Stimulated activated naive B cell treated with anti-CD40 and anti-IgM and Interleukin-4, amounts not matched to agents 10 μg/mL and 1 μg/mL and 100 μg/mL, for 72 hours (primary cell): ENCODE data around the gene AHNAK.

Experiments used
- ATAC-seq, 2 donors: fragments of 150-1000 bp; cut with Tn5 transposase; replicated peaks; 2 replicates each; pipeline ENCODE4 v1.10.0; 2021; ENCODE audit warnings: moderate library complexity in 1 of 2
- DNase-seq: peaks from one replicate; pipeline ENCODE4 v3.0.0; 2021
- H3K27ac Mint-ChIP-seq: one replicate; pipeline ENCODE4 v1.8.0; 2022; ENCODE audit warnings: mild to moderate bottlenecking, mixed read lengths
- H3K27me3 Mint-ChIP-seq, 2 donors: one replicate each; pipeline ENCODE4 v1.8.0; 2022; ENCODE audit warnings: mixed read lengths in 2 of 2
- H3K36me3 Mint-ChIP-seq, 2 donors: one replicate each; pipeline ENCODE4 v1.8.0; 2022; ENCODE audit warnings: mixed read lengths in 2 of 2, mild to moderate bottlenecking in 1 of 2
- H3K4me1 Mint-ChIP-seq, 2 donors: one replicate each; pipeline ENCODE4 v1.8.0; 2022; ENCODE audit warnings: mixed read lengths in 2 of 2, mild to moderate bottlenecking in 1 of 2
- H3K4me3 Mint-ChIP-seq, 2 donors: one replicate each; pipeline ENCODE4 v1.8.0; 2022; ENCODE audit warnings: mild to moderate bottlenecking in 2 of 2, mixed read lengths in 2 of 2, moderate library complexity in 1 of 2
- H3K9me3 Mint-ChIP-seq, 2 donors: one replicate each; pipeline ENCODE4 v1.8.0; 2022; ENCODE audit warnings: mixed read lengths in 2 of 2, mild to moderate bottlenecking in 1 of 2

AHNAK gene

GRCh38 chr11:62497132-62497801 is 49.3 kb downstream of the AHNAK start:
- H3K9me3 Mint-ChIP-seq, result no peaks in the 10 kb centered on the region
- DNase-seq (no peak), ATAC-seq (peak; percentile 54 to 59)
- peaks cover 4% of the 10 kb centered on the region in 2 donors for H3K4me1 Mint-ChIP-seq
- no peak overlapping the region for H3K4me3 Mint-ChIP-seq
- no peaks in the 10 kb centered on the region for H3K36me3 Mint-ChIP-seq
- no peak overlapping the region for H3K27ac Mint-ChIP-seq
- peaks cover 10 to 18% of the 10 kb centered on the region in 2 donors for H3K27me3 Mint-ChIP-seq

- H3K27ac Mint-ChIP-seq, result no peak overlapping the region
- H3K27me3 Mint-ChIP-seq, result peaks cover 4 to 15% of the 10 kb centered on the region in 2 donors
- no peak for ATAC-seq
- no peak for DNase-seq
- H3K9me3 Mint-ChIP-seq, result no peaks in the 10 kb centered on the region
- no peaks in the 10 kb centered on the region for H3K36me3 Mint-ChIP-seq
- H3K4me1 Mint-ChIP-seq, result peaks cover 4% of the 10 kb centered on the region in 2 donors
- no peak overlapping the region for H3K4me3 Mint-ChIP-seq
These were observed 49.9 kb downstream of the AHNAK start for GRCh38 chr11:62496676-62497075.

DNA sequence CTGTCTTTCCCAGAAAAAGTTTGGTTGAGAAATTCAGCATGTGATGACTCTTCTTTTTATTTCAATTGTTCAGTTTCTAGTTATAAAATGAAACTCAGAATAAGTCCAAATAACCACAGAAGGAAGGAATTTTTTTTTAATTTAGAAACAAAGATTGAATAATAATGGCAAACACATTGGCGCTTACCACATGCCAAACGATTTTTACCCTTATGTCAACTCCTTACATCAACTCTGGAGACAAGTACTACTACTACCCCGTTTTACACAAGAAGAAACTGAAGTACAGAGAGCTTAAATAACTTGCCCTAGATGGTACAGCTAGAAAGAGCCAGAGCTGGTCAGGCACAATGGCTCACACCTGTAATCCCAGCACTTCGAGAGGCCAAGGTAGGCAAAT is 52.4 kb downstream of the AHNAK start:
- DNase-seq (no peak), ATAC-seq (no peak)
- Mint-ChIP-seq H3K4me1 (peaks cover 2 to 4% of the 10 kb centered on the region in 2 donors), H3K36me3 (peaks cover 3 to 8% of the 10 kb centered on the region in 2 donors), H3K27ac (no peak overlapping the region), H3K9me3 (no peaks in the 10 kb centered on the region), H3K4me3 (no peak overlapping the region), H3K27me3 (peaks cover 12% of the 10 kb centered on the region in 2 donors)

- Mint-ChIP-seq H3K36me3 (peaks cover 3 to 8% of the 10 kb centered on the region in 2 donors), H3K4me3 (no peak overlapping the region), H3K27ac (no peak overlapping the region), H3K27me3 (peaks cover 12 to 16% of the 10 kb centered on the region in 2 donors), H3K9me3 (no peaks in the 10 kb centered on the region), H3K4me1 (peaks cover 0 to 4% of the 10 kb centered on the region in 2 donors)
- ATAC-seq (no peak), DNase-seq (no peak)
These were observed 52.8 kb downstream of the AHNAK start for GRCh38 chr11:62493801-62494200.

- peaks cover 12 to 20% of the 10 kb centered on the region in 2 donors for H3K27me3 Mint-ChIP-seq
- DNase-seq (no peak), ATAC-seq (no peak)
- H3K9me3 Mint-ChIP-seq, result no peaks in the 10 kb centered on the region
- H3K4me3 Mint-ChIP-seq, result no peak overlapping the region
- H3K36me3 Mint-ChIP-seq, result peaks cover 3 to 11% of the 10 kb centered on the region in 2 donors
- H3K27ac Mint-ChIP-seq, result no peak overlapping the region
- H3K4me1 Mint-ChIP-seq, result peaks cover 0 to 9% of the 10 kb centered on the region in 2 donors
These were observed 54.0 kb downstream of the AHNAK start for GRCh38 chr11:62492586-62492985.

DNA sequence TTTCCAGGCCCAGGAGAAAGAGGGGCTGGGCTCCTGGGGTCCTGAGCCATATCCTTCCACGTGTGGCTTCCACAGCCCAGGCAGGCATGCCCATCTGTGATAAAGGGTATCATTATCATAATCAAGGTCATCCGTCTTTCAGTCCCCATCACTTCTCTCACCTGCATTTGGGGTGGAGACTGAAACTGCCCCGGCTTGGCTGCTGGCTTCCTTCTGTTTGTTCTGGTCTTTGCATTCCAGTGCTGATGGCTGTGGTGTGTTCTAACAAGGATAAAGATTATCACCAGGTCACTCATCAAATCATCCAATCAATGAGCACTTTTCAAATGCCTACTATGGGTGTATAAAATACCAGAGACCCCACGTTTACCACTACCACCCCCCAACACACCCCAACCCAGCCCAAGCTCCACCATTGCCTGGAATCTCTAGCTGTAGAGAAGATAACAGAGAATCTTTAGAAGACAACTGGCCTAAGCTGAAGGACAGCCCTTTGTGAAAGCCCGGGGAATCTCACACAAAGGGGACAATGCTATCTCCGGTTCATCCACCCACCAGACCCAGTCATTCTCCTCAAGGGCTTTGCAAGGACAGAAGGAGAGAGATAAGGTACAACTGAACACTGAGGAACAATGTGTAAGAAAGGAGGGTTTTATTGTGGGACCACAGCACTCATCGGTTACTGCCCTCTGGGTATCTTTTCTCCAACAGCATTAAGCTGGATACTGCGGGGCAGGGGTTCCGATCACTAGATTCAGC is 54.9 kb downstream of the AHNAK start:
- no peak for ATAC-seq
- H3K9me3 Mint-ChIP-seq, result no peaks in the 10 kb centered on the region
- no peak overlapping the region for H3K4me3 Mint-ChIP-seq
- peaks cover 0 to 5% of the 10 kb centered on the region in 2 donors for H3K4me1 Mint-ChIP-seq
- no peak overlapping the region for H3K27ac Mint-ChIP-seq
- no peak for DNase-seq
- H3K36me3 Mint-ChIP-seq, result peaks cover 3 to 11% of the 10 kb centered on the region in 2 donors
- peaks cover 15 to 20% of the 10 kb centered on the region in 2 donors for H3K27me3 Mint-ChIP-seq

DNA sequence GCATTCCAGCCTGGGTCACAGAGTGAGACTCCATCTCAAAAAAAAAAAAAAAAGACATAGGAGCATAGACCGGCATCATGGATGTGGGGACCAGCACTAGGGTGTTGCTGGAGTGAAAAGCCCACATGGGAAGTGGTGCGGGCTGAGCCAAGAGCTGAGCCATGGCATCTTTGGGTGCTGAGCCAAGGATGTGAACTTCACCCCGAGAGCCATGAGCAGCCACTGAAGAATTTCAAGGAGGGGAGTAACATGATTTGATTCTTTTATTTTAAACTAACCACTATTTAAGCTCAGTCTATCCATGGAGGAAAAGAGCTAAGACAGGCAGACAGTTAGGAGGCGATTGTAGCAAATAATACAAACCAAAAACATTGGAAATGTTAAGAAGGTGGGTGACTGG is 57.4 kb downstream of the AHNAK start:
- H3K27me3 Mint-ChIP-seq, result peaks cover 24 to 31% of the 10 kb centered on the region in 2 donors
- ATAC-seq, result no peak
- H3K9me3 Mint-ChIP-seq, result no peaks in the 10 kb centered on the region
- H3K4me1 Mint-ChIP-seq, result peaks cover 0 to 5% of the 10 kb centered on the region in 2 donors
- DNase-seq, result no peak
- H3K36me3 Mint-ChIP-seq, result peaks cover 7 to 11% of the 10 kb centered on the region in 2 donors
- no peak overlapping the region for H3K27ac Mint-ChIP-seq
- no peak overlapping the region for H3K4me3 Mint-ChIP-seq

GRCh38 chr11:62487738-62488551 is 58.7 kb downstream of the AHNAK start:
- Mint-ChIP-seq H3K36me3 (peaks cover 7 to 11% of the 10 kb centered on the region in 2 donors), H3K27me3 (peaks cover 28 to 38% of the 10 kb centered on the region in 2 donors), H3K27ac (no peak overlapping the region)

GRCh38 chr11:62487136-62487535 is 59.5 kb downstream of the AHNAK start:
- H3K4me3 Mint-ChIP-seq, result no peak overlapping the region
- H3K36me3 Mint-ChIP-seq, result peaks cover 7 to 11% of the 10 kb centered on the region in 2 donors
- H3K27ac Mint-ChIP-seq, result no peak overlapping the region
- peaks cover 0 to 5% of the 10 kb centered on the region in 2 donors for H3K4me1 Mint-ChIP-seq
- peaks cover 28 to 39% of the 10 kb centered on the region in 2 donors for H3K27me3 Mint-ChIP-seq
- H3K9me3 Mint-ChIP-seq, result no peaks in the 10 kb centered on the region
- no peak for ATAC-seq
- no peak for DNase-seq

More at GRCh38 chr11:62487738-62488551, 58.7 kb downstream of the AHNAK start:
- H3K4me3 Mint-ChIP-seq, result no peak overlapping the region
- ATAC-seq (no peak), DNase-seq (no peak)
- H3K4me1 Mint-ChIP-seq, result peaks cover 0 to 5% of the 10 kb centered on the region in 2 donors
- H3K9me3 Mint-ChIP-seq, result no peaks in the 10 kb centered on the region

DNA sequence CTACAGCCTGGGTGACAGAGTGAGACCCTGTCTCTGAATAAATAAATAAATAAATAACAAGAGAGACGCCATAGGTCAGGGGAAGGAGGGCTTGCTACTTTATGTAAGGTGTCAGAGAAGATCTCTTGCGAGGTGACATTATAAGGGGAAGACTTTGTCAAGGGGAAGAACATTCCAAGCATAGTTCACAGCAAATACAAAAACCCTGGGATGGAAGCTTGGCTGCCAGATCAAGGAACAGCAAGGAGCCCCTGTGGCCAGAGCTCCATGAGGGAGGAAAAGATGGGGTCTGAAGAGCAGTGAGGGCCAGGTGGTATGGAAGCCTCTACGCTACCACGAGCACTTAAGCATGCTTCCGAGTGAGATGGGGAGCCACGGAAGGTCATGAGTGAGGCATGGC is 62.3 kb downstream of the AHNAK start:
- ATAC-seq, result no peak
- Mint-ChIP-seq H3K27ac (no peak overlapping the region), H3K4me1 (peaks cover 0 to 5% of the 10 kb centered on the region in 2 donors), H3K27me3 (peaks cover 17 to 28% of the 10 kb centered on the region in 2 donors), H3K36me3 (peaks cover 3% of the 10 kb centered on the region in 2 donors), H3K9me3 (no peaks in the 10 kb centered on the region), H3K4me3 (no peak overlapping the region)
- DNase-seq, result no peak

DNA sequence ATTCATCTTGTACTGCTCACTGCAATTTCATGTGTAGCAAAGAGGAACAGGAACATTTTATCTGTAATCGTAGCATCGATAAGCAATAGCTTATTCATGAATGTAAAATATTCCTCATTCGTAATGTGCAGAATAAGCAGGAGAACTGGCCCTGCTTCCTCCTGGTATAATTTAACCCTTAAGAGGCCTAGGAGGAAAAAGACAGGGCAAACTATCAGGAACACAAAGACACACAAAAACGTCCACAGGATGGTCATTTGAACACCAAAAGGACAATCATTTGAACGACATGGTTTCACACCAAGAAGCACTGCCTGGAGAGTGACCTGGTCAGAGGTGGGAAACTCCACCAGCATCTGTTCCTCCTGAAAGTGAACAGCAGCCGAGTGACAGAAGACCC is 63.9 kb downstream of the AHNAK start:
- H3K9me3 Mint-ChIP-seq, result no peaks in the 10 kb centered on the region
- no peak overlapping the region for H3K4me3 Mint-ChIP-seq
- H3K27me3 Mint-ChIP-seq, result peaks cover 16 to 18% of the 10 kb centered on the region in 2 donors
- H3K27ac Mint-ChIP-seq, result no peak overlapping the region
- peaks cover 0 to 3% of the 10 kb centered on the region in 2 donors for H3K36me3 Mint-ChIP-seq
- no peak for ATAC-seq
- no peak for DNase-seq
- H3K4me1 Mint-ChIP-seq, result no peaks in the 10 kb centered on the region

- no peaks in the 10 kb centered on the region for H3K4me1 Mint-ChIP-seq
- ATAC-seq (no peak), DNase-seq (no peak)
- H3K4me3 Mint-ChIP-seq, result no peak overlapping the region
- H3K27me3 Mint-ChIP-seq, result peaks cover 8 to 12% of the 10 kb centered on the region in 2 donors
- peaks cover 0 to 3% of the 10 kb centered on the region in 2 donors for H3K36me3 Mint-ChIP-seq
- H3K27ac Mint-ChIP-seq, result no peak overlapping the region
- H3K9me3 Mint-ChIP-seq, result no peaks in the 10 kb centered on the region
These were observed 66.9 kb downstream of the AHNAK start for GRCh38 chr11:62479631-62480201.

DNA sequence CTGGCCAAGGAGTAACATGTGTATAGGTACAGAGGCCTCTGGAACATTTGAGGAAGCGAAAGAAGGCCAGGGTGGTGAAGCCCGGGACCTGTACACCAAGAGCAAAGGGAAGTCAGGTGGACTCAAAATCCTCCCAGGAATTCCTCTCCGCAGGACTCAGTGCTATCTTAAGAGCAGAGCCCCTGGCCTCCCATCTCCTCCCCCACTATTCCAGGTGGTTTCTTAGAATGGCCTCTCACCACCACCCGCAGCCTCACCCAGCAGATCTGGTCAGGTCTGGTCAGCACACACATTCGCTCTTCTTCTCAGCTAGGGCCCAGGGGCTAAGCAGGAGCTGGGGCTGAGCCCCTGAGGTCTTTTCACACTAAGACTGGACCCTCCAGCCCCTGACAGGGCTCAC is 68.7 kb downstream of the AHNAK start:
- H3K4me3 Mint-ChIP-seq, result no peak overlapping the region
- no peaks in the 10 kb centered on the region for H3K9me3 Mint-ChIP-seq
- no peaks in the 10 kb centered on the region for H3K4me1 Mint-ChIP-seq
- peaks cover 0 to 1% of the 10 kb centered on the region in 2 donors for H3K27me3 Mint-ChIP-seq
- H3K27ac Mint-ChIP-seq, result no peak overlapping the region
- H3K36me3 Mint-ChIP-seq, result no peaks in the 10 kb centered on the region
- no peak for DNase-seq
- no peak for ATAC-seq
